Body of pancreas (tissue), 4 donors: ENCODE data around the gene CD4. TPM values are rescaled to one million over a fixed set of nuclear protein-coding genes. Genes with fewer than 3 reads are reported as not detected.

Experiments used
- ATAC-seq: fragments of 150-250 bp; one replicate; pipeline ENCODE4 v1.9.1; 2016
- DNase-seq, 4 donors: peaks; one replicate each; pipeline ENCODE4 v3.0.0-alpha.2; 2019
- H3K27ac ChIP-seq, 4 donors: fragments of 200-600 bp; sonication (generic); 1 replicate in 3 of 4; 2 replicates in 1 of 4; pipeline versions ENCODE4 v1.5.1 to v1.6.1; 2016 to 2019; ENCODE audit warnings: mild to moderate bottlenecking in 1 of 4, mixed read lengths in 1 of 4, moderate library complexity in 1 of 4
- H3K27me3 ChIP-seq, 2 donors: fragments of 200-600 bp; sonication (generic); one replicate each; pipeline ENCODE4 v1.6.0; 2016; ENCODE audit warnings: mild to moderate bottlenecking in 1 of 2
- H3K36me3 ChIP-seq, 2 donors: fragments of 200-600 bp; sonication (generic); replicated peaks in 1 of 2; 2 replicates each; pipeline ENCODE4 v1.5.1; 2016; ENCODE audit warnings: low read depth in 2 of 2; ENCODE audit not compliant: insufficient read depth in 1 of 2
- H3K4me1 ChIP-seq: fragments of 200-600 bp; sonication (generic); one replicate; pipeline ENCODE4 v1.6.0; 2016
- H3K4me3 ChIP-seq, 2 donors: fragments of 200-600 bp; sonication (generic); 1 replicate in 1 of 2; 2 replicates in 1 of 2; pipeline ENCODE4 v1.5.1; 2016 to 2019
- H3K9me3 ChIP-seq, 3 donors: fragments of 200-600 bp; sonication (generic); 1 replicate in 2 of 3; 2 replicates in 1 of 3; pipeline ENCODE4 v1.5.1; 2016
- CTCF ChIP-seq, 7 experiments: fragments of 450-650 bp in 4 of 7; fragments of 200-600 bp in 3 of 7; sonication (generic) in 3 of 7; IDR thresholded peaks; one replicate each; pipeline ENCODE4 v1.5.1; 2016 to 2019; ENCODE audit warnings: antibody characterized with exemption in 7 of 7
- POLR2A ChIP-seq, 3 donors: fragments of 450-650 bp; IDR thresholded peaks; one replicate each; pipeline ENCODE4 v1.6.1; 2016; ENCODE audit warnings: antibody characterized with exemption in 3 of 3, mild to moderate bottlenecking in 2 of 3
- WGBS, 2 donors: methylation state at CpG; one replicate each; pipeline ENCODE4 v1.1.5; 2017; 5-methylcytosine and 5-hydroxymethylcytosine counted together
- intact Hi-C: fragments of 100-400 bp; cut with DNase I; formaldehyde crosslinking; loops from one replicate; pipeline ENCODE4 v1.15.1; 2023
- total RNA-seq, 2 donors: library from RNA; depleted of rRNA; stranded (reverse); fragments of >200 nt; gene quantifications; one replicate each; pipeline ENCODE4 v1.1.0, GENCODE V29; 2016

CD4 gene
- total RNA-seq, 2 donors from 2014 or later: 3.0 to 5.2 TPM

- no peak for TF ChIP-seq CTCF (IDR thresholded peaks at IDR 0.05)
- no peak for TF ChIP-seq POLR2A (IDR thresholded peaks at IDR 0.05)
- Histone ChIP-seq H3K27me3 (no peaks in the 10 kb centered on the region), H3K9me3 (no peaks in the 10 kb centered on the region), H3K36me3 (peaks cover 0 to 16% of the 10 kb centered on the region in 2 donors), H3K4me3 (no peak overlapping the region), H3K4me1 (peaks cover 32% of the 10 kb centered on the region), H3K27ac (peak overlapping the region in 3 of 4 donors; percentile 83 to 96 (median 89))
- intact Hi-C loops: no loop called here
- DNase-seq: no peak
- no peak for ATAC-seq
- WGBS, 2 donors: 72 to 76% methylated on average over 19 of the region's 19 CpGs
Measured at GRCh38 chr12:6866163-6866919, 77.0 kb downstream of the CD4 start.

GRCh38 chr12:6866920-6867412 lies 77.6 kb downstream of the CD4 start:
- peak in 1 of 4 donors; percentile 48 for DNase-seq
- intact Hi-C loops: no loop called here
- peak; percentile 12 for ATAC-seq
- TF ChIP-seq CTCF (IDR thresholded peaks at IDR 0.05): no peak
- H3K27ac ChIP-seq: peak overlapping the region; percentile 52 to 96 (median 86)
- peak overlapping the region; percentile 80 to 88 for H3K4me3 ChIP-seq
- WGBS, 2 donors: 2 to 4% methylated on average over 4 to 28 of the region's 33 CpGs
- H3K36me3 ChIP-seq: peaks cover 0 to 10% of the 10 kb centered on the region in 2 donors
- H3K4me1 ChIP-seq: peaks cover 38% of the 10 kb centered on the region
- H3K27me3 ChIP-seq: no peaks in the 10 kb centered on the region
- H3K9me3 ChIP-seq: no peaks in the 10 kb centered on the region

- peaks cover 0 to 10% of the 10 kb centered on the region in 2 donors for H3K36me3 ChIP-seq
- ATAC-seq (peak; percentile 88), DNase-seq (peak; percentile 85 to 91 (median 87))
- intact Hi-C loops: no loop called here
- TF ChIP-seq POLR2A (IDR thresholded peaks at IDR 0.05) (peak; percentile 99 to 100 (median 100)), CTCF (IDR thresholded peaks at IDR 0.05) (peak in 3 of 7 experiments; percentile 8 to 14 (median 10))
- no peaks in the 10 kb centered on the region for H3K9me3 ChIP-seq
- H3K27me3 ChIP-seq: no peaks in the 10 kb centered on the region
- peak within 1 kb of the TSS; percentile 80 to 88 for H3K4me3 ChIP-seq
- peak within 1 kb of the TSS; percentile 83 to 96 (median 88) for H3K27ac ChIP-seq
- WGBS, 2 donors: 0% methylated on average over 7 to 60 of the region's 86 CpGs
- peaks cover 42% of the 10 kb centered on the region for H3K4me1 ChIP-seq
Measured at GRCh38 chr12:6867413-6868210, 78.3 kb downstream of the CD4 start, which contains the start of gene TPI1. TSS of gene TPI1 (plus strand) at chr12:6867531. CDS start at chr12:6867567, 36 bp downstream.

GRCh38 chr12:6868211-6869048 lies 79.1 kb downstream of the CD4 start:
- no peak for DNase-seq
- Histone ChIP-seq H3K27me3 (no peaks in the 10 kb centered on the region), H3K4me3 (peak overlapping the region; percentile 80 to 88), H3K9me3 (no peaks in the 10 kb centered on the region), H3K36me3 (peaks cover 0 to 8% of the 10 kb centered on the region in 2 donors), H3K27ac (peak overlapping the region; percentile 83 to 96 (median 88)), H3K4me1 (peaks cover 42% of the 10 kb centered on the region)
- no peak for TF ChIP-seq CTCF (IDR thresholded peaks at IDR 0.05)
- TF ChIP-seq POLR2A (IDR thresholded peaks at IDR 0.05): no peak
- WGBS, 2 donors: 9 to 11% methylated on average over 20 to 22 of the region's 22 CpGs
- no peak for ATAC-seq
- intact Hi-C loops: no loop called here
